ENCODE data around the gene MYO10.

DNA sequence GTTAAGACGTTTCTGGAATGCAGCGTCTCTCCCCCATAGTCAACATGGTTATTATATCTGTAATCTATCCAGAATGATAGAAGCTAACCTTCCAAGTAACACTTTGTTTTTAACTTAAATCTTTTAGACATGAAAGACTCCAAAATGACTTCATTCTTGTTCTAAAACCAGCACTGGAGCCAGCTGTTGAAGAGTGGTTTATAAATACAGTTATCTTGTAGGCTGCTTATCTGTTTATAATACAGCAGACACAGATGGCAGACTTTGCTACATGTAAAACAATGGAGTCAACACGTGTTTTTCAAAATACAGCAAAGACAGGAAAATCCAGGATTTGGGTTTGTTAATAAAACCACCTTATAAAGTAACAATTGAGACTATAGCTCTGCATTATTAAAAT, 270.5 kb downstream of the MYO10 start:
- TF ChIP-seq, protein P1, sequence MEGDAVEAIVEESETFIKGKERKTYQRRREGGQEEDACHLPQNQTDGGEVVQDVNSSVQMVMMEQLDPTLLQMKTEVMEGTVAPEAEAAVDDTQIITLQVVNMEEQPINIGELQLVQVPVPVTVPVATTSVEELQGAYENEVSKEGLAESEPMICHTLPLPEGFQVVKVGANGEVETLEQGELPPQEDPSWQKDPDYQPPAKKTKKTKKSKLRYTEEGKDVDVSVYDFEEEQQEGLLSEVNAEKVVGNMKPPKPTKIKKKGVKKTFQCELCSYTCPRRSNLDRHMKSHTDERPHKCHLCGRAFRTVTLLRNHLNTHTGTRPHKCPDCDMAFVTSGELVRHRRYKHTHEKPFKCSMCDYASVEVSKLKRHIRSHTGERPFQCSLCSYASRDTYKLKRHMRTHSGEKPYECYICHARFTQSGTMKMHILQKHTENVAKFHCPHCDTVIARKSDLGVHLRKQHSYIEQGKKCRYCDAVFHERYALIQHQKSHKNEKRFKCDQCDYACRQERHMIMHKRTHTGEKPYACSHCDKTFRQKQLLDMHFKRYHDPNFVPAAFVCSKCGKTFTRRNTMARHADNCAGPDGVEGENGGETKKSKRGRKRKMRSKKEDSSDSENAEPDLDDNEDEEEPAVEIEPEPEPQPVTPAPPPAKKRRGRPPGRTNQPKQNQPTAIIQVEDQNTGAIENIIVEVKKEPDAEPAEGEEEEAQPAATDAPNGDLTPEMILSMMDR (IDR thresholded peaks at IDR 0.05; ENCODE audit: insufficient read depth, low read depth, low read length) = no peak
- TF ChIP-seq EZH2 (IDR thresholded peaks at IDR 0.05; ENCODE audit: insufficient read depth, low read length) = no peak
